Activated T-helper 9 cell treated with anti-CD3 and anti-CD28 coated beads, Interleukin-2, amount 50 U/mL, for 16 hours (primary cell): ENCODE measurements around the gene PFKFB3.
A peak's percentile ranks its signal among the peaks of the same experiment; 100 is the strongest.
"Not testable (repeated sequence)": the region's sequence is repeated elsewhere in the genome, so short reads cannot be mapped to it uniquely, and the experiment has no call there.

Source experiments
- DNase-seq: peaks from one replicate; pipeline ENCODE4 v3.0.0-alpha.2; 2020; ENCODE audit warnings: low read depth

PFKFB3 gene

GRCh38 chr10:6178581-6178980, 24.2 kb upstream of the PFKFB3 start:
- DNase-seq, result no peak

DNA sequence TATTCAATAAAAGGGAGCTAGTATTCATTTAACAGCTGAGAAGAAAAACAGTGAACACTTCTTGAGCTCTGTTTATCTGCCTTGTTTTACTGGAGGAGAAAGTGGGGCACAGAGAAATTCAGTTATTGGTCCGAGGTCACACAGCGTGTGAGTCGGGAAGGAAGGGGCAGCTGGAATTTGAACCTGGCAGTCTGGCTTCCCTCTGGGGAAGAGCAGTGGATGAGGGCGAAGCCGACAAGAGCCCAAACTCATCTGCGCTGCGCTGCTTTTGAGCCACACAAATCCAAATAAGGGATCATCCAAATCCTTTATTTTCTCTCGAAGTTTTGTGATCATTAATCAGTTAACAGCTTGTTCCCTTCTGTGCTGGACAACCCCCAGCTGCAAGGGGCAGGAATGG, 23.7 kb upstream of the PFKFB3 start:
- DNase-seq, result no peak

DNA sequence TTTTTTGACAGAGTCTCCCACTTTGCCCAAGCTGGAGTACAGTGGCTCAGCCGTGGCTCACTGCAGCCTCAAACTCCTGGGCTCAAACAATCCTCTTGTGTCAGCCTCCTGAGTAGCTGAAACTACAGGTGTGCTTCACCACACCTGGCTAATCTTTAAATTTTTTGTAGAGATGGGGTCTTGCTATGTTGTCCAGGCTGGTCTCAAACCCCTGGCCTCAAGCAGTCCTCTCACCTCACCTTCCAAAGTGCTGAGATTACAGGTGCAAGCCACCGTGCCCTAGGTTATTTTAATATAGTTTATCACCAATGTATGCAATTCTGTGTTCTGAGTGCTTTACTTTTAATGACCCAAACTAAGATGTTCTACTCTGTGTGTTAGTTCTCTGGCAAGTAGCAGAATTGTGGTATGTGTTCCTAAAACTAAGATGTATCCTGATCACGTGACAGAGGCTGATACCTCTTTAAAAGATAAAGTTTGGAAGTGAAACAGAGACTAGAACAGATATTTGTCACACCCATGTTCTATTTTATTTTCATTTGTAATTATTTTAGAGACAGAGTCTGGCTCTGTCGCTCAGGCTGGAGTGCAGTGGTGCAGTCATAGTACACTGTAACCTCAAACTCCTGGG, 22.1 kb upstream of the PFKFB3 start:
- DNase-seq, result no peak

DNA sequence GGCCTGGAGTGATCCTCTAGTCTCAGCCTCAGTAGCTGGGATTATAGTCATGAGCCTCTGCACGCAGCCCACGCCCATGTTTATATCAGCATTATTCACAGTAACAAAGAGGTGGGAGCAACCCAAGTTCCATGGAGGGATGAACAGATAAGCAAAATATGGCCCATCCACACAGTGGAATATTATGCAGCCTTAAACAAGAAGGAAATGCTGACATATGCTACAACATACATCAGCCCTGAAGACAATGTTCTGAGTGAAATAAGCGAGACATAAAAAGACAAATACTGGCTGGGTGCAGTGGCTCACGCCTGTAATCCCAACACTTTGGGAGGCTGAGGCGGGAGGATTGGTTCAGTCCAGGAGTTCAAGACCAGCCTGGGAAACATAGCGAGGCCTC, 21.5 kb upstream of the PFKFB3 start:
- DNase-seq, result no peak

- no peak for DNase-seq
These were observed 20.2 kb upstream of the PFKFB3 start for GRCh38 chr10:6182454-6183098.

DNA sequence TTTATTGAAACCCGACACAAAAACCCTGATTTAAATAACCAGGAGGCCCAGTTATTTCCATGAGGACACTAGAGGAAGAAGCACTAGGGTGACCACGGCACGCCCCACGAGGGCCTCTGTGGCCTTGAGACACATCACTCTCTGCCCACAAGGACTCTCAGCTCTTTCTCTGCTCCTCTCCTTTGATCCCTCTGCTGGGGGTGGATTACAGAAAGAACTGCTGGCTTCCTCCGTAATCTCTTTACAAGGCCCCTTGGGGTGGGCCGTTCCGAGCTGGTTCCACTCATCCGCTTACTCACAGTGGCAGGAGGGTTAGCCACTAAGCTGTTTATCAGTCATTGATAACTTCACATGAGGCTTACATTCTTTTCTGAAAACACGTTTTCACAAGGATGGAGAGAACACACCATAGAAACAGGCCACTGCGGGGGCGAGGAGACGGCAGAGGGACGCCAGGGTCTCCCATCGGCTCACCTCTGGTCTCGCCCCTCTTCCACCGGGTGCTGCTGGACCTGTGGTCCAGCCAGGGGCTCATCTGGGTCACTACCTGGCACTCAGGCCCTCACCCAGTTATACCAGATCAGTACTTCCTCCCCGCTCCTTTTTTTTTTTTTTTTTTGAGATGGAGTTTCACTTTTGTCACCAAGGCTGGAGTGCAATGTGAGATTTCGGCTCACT, 17.6 kb upstream of the PFKFB3 start:
- no peak for DNase-seq

DNA sequence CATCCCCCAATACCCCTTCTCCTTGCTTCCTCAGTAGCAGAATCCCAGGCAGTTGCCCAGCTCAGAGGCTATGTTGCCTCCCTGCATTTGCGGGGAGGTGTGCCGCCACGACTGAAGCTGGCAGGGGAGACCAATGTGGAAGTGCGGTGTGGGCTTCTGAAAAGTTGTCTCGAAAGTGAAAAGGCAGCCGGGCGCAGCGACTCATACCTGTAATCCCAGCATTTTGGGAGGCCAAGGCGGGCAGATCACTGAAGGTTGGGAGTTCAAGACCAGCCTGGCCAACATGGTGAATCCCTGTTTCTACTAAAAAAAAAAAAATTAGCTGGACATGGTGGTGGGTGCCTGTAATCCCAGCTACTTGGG, 15.9 kb upstream of the PFKFB3 start:
- no peak for DNase-seq

- no peak for DNase-seq
These were observed 15.5 kb upstream of the PFKFB3 start for GRCh38 chr10:6187278-6187677.

DNA sequence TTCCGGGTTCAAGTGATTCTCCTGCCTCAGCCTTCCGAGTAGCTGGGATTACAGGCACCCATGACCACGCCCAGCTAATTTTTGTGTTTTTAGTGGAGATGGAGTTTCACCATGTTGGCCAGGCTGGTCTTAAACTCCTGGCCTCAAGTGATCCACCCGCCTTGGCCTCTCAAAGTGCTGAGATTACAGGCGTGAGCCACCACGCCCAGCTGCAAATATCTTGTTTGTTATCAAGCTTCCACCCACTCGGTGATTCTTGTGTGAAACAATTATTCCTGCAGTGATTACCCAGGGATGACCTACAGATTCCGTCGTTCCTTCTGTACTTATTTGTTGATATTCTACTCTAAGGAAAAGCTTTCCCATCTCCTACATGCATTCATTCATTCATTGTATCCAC, 12.7 kb upstream of the PFKFB3 start:
- not testable (repeated sequence) for DNase-seq

- DNase-seq, result no peak
These were observed 11.6 kb upstream of the PFKFB3 start for GRCh38 chr10:6191147-6191546.

DNA sequence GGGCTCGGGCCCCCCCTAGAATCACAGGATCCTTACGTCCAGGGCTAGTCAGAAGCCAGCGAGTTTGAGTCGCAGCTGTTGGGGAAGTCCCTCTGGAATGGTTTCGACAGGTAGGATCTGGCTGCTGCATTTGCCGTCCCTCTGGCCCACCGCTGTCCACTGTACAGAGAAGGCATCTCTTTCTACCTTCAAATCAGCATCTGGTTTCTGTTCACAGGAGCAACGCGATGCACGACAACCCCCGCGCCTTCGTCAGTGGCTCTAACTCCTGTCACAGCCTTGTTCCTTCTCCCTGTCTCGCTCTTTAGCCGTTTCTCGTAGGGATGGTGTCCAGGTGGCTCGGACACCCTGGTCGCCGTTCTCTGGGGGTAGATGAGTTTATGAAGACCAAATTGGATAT, 11.2 kb upstream of the PFKFB3 start:
- no peak for DNase-seq

DNA sequence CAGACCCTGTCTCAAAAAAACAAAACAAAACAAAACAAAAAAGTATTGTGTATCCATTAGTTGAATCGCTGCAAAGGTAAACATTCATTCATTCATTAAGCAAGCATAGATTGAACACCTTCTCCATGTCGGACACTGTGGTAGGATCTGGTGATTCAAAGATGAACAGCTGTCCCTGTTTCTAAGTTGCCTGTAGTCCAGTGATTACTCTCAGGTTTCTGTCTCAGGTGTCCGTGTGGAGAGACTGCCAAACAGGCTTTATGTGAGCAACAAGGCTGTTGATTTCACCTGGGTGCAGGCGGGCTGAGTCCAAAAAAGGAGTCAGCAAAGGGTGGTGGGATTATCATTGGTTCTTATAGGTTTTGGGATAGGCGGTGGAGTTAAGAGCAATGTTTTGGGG, 9.4 kb upstream of the PFKFB3 start:
- not testable (repeated sequence) for DNase-seq

- DNase-seq, result no peak
These were observed 8.4 kb upstream of the PFKFB3 start for GRCh38 chr10:6194311-6194710.

GRCh38 chr10:6195376-6195775, 7.4 kb upstream of the PFKFB3 start:
- no peak for DNase-seq

DNA sequence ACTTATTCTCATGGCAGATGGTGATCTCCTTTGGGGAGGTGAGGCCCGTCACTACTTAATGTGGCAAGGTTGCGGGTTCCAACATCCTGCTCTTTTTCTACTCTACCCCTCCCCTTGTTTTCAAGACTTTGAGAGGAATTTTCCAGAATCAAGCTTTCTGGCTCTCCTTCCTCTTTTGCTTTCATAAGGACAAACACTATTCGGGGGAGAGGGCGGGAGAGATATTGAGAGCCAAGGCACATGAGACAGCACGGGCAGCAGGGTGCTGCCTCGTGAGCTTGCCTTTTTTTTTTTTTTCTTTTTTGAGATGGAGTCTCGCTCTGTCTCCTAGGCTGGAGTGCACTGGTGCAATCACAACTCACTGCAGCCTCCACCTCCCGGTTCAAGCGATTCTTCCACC, 6.9 kb upstream of the PFKFB3 start:
- DNase-seq, result no peak

GRCh38 chr10:6196524-6196923, 6.2 kb upstream of the PFKFB3 start:
- DNase-seq, result not testable (repeated sequence)

- DNase-seq, result no peak
These were observed 5.4 kb upstream of the PFKFB3 start for GRCh38 chr10:6197321-6197720.

DNA sequence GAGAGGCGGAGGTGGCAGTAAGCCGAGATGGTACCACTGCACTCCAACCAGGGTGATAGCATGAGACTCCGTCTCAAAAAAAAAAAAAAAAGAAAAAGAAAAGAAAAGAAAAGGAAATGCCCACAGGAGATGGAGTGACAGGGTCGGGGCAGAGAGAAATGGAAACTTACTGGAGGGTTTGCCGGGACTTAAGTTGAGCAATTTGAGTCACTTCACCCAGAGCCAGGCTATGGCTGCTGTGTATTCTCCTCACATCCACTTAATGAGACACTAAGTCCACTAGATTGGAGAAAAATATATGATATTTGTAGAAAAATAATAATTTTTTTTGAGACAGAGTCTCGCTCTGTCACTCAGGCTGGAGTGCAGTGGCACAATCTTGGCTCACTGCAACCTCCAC, 4.6 kb upstream of the PFKFB3 start:
- no peak for DNase-seq

DNA sequence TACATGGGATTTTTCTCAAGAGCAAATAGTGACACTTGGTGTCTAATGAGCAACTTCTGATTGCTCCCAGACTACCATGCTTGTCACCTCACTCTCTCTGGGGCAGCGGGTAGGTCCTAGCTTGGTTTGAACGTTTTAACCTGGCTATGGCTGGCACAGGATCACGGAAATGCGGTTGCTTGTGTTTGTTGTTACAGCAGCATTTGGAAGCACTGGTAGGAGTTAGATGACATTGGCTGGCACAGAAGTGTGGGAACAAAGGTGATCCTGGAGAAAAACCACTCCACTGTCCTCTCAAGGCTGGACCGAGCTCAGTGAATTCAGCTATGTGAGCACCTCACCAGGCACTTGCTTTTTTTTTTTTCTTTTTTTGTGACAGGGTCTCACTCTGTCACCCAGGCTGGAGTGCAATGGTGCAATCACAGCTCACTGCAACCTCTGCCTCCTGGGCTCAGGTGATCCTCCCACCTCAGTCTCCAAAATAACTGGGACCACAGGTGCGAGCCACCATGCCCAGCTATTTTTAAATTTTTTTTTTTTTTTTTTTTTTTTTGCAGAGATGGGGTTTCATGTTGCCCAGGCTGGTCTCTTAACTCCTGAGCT, 3.5 kb upstream of the PFKFB3 start:
- DNase-seq, result no peak

GRCh38 chr10:6200440-6200733, 2.3 kb upstream of the PFKFB3 start:
- DNase-seq, result no peak

- DNase-seq, result peak; percentile 24
These were observed 1.8 kb upstream of the PFKFB3 start for GRCh38 chr10:6200734-6201515.

- peak; percentile 68 for DNase-seq
These were observed 1.2 kb upstream of the PFKFB3 start for GRCh38 chr10:6201516-6201975.
